D721Med (cell line): ENCODE measurements around the gene HOXB4.

Experiments used
- DNase-seq: peaks from one replicate; pipeline ENCODE4 v3.0.0; 2011; ENCODE audit warnings: low spot score; ENCODE audit not compliant: insufficient read length
- FAIRE-seq: peaks from 2 replicates; lab custom pipeline; 2011; peaks lifted over from hg19 to GRCh38; lab: Jason Lieb, UNC
- CTCF ChIP-seq: IDR thresholded peaks from 2 replicates; pipeline ENCODE4 v1.5.1; 2012; ENCODE audit warnings: mild to moderate bottlenecking, control low read depth; ENCODE audit not compliant: insufficient read depth; ENCODE audit errors: missing control alignments

The HOXB4 gene

GRCh38 chr17:48586355-48587258 lies 8.5 kb upstream of the HOXB4 start:
- DNase-seq (no peak), FAIRE-seq (no peak)
- no peak for TF ChIP-seq CTCF

DNA sequence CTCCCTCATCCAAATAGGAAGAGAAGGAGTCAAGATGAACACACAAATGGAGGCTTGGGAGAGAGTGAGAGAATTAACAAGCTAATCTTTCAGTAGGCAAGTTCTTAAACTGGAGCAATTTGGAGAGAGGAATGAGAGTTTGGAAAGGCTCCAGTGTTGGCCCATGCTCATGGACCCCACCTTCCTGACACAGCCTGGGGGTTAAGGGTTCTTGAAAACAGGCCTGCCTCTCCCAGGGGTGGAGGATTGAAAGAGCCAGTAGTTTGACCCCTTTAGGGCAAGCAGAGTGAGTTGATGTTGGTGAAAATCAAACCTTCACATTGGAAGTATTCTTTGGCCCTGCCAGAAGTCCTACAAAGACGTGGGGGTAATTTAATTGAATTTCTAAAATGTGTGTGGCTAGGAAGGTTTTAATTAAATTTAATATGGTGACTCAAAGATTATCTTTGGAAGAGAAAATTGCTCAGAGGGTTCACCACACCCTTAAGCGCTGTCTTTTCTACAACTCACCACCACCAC lies 6.1 kb upstream of the HOXB4 start:
- no peak for FAIRE-seq
- TF ChIP-seq CTCF, result no peak
- no peak for DNase-seq

DNA sequence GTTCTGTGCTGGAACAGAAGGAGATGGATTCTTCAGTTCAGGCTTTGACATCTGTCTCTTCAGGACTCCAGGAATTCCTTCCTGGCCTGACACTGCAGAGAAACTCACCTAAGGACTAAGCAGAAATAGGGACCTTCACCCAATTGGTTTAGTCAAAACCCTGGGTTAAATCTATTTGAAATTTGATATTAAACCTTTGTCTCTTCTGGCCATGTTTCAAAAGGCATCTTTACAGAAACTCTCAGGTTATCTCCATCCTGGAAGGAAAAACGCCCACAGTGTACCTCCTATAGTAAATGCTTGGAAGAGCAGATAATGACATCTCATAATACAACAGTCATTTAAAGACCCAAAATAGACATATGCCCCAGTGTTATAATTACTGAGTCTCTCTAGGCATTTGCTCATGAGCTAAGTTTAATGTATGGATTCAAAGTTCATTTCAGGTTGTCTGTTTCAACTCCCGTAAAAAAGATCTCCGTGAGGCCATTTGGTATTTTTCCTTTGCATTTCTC lies 5.6 kb upstream of the HOXB4 start:
- no peak for TF ChIP-seq CTCF
- FAIRE-seq, result no peak
- DNase-seq, result no peak

- FAIRE-seq (no peak), DNase-seq (no peak)
- TF ChIP-seq CTCF, result no peak
These were observed 4.6 kb upstream of the HOXB4 start for GRCh38 chr17:48582750-48583069.

DNA sequence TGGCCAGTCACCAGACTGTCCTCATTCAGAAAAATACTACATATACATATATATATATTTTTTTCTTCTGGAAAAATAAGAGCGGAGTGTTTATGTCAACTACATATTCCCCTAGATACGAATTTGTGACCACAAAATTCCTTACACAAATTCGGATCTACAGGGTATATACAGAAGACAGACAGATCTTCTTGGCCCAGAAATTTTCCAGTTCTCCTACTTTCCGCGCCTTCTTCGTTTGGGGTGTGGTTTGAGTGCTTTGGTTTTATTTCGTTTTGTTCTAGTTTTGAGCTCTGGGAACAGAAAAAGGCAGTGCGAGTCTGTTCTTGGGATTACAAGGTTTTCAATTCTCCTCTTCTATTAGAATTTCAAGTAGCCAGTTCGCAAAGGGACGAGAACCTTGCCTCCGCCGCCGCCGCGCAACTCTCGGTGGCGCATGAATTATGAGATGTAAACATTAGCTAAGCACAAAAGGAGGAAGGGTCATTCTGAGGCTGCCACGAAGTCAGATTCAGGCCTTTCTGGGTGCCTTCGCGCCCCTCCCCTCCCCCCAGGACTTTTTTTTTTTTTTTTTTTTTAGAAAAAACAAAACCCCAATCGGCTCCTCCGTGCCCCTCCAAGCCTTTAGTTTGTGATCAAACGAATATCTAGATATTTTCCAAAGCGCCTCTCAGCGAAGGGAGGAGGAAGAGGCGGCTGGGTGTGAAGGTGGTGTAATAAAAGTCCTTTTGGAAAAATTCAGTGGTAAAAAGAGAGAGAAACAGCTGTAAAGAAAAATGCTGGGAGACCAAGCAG lies 1.8 kb upstream of the HOXB4 start:
- no peak for FAIRE-seq
- DNase-seq, result no peak
- no peak for TF ChIP-seq CTCF

- no peak for FAIRE-seq
- no peak for TF ChIP-seq CTCF
These were observed 1.3 kb upstream of the HOXB4 start for GRCh38 chr17:48579471-48579759.

More at GRCh38 chr17:48579471-48579759, 1.3 kb upstream of the HOXB4 start:
- no peak for DNase-seq
